Parathyroid adenoma (tissue), 2 donors: ENCODE results near the gene CCDC183.

Experiments
- H2AFZ ChIP-seq: fragments of 300-600 bp; sonication (generic); one replicate; pipeline ENCODE4 v1.7.0; 2017; ENCODE audit warnings: antibody characterized with exemption, mild to moderate bottlenecking
- H3K27ac ChIP-seq: fragments of 300-600 bp; sonication (generic); one replicate; pipeline ENCODE4 v1.7.0; 2017
- H3K27me3 ChIP-seq: fragments of 300-600 bp; sonication (generic); one replicate; pipeline ENCODE4 v1.7.0; 2017; ENCODE audit warnings: low read length; ENCODE audit not compliant: control insufficient read depth, insufficient read depth
- H3K36me3 ChIP-seq: fragments of 300-600 bp; sonication (generic); one replicate; pipeline ENCODE4 v1.7.0; 2017; ENCODE audit warnings: low read length; ENCODE audit not compliant: control insufficient read depth, insufficient read depth
- H3K4me1 ChIP-seq: fragments of 300-600 bp; sonication (generic); one replicate; pipeline ENCODE4 v1.7.0; 2017; ENCODE audit warnings: control low read depth
- H3K4me2 ChIP-seq: fragments of 300-600 bp; sonication (generic); one replicate; pipeline ENCODE4 v1.7.0; 2017; ENCODE audit warnings: low read length
- H3K4me3 ChIP-seq: fragments of 300-600 bp; sonication (generic); one replicate; pipeline ENCODE4 v1.7.0; 2017; ENCODE audit warnings: low read depth, low read length
- H3K79me2 ChIP-seq: fragments of 300-600 bp; sonication (generic); one replicate; pipeline ENCODE4 v1.7.0; 2017; ENCODE audit warnings: control low read depth
- H3K9ac ChIP-seq: fragments of 300-600 bp; sonication (generic); one replicate; pipeline ENCODE4 v1.7.0; 2017; ENCODE audit warnings: mild to moderate bottlenecking
- H3K9me3 ChIP-seq: fragments of 300-600 bp; sonication (generic); one replicate; pipeline ENCODE4 v1.7.0; 2017; ENCODE audit warnings: low read length; ENCODE audit not compliant: control insufficient read depth
- CTCF ChIP-seq: fragments of 300-600 bp; sonication (generic); IDR thresholded peaks from one replicate; pipeline ENCODE4 v1.7.0; 2017; ENCODE audit warnings: antibody characterized with exemption, mild to moderate bottlenecking
- donor health status: primary hyperparathyroidism.

Gene CCDC183

GRCh38 chr9:136826188-136826541, 30.0 kb downstream of the CCDC183 start:
- Histone ChIP-seq H2AFZ (no peak overlapping the region), H3K79me2 (no peaks in the 10 kb centered on the region), H3K36me3 (no peaks in the 10 kb centered on the region), H3K9ac (no peak overlapping the region), H3K4me1 (no peaks in the 10 kb centered on the region), H3K27me3 (no peaks in the 10 kb centered on the region), H3K4me3 (no peak overlapping the region), H3K27ac (no peak overlapping the region), H3K4me2 (no peak overlapping the region), H3K9me3 (no peaks in the 10 kb centered on the region)
- no peak for TF ChIP-seq CTCF

DNA sequence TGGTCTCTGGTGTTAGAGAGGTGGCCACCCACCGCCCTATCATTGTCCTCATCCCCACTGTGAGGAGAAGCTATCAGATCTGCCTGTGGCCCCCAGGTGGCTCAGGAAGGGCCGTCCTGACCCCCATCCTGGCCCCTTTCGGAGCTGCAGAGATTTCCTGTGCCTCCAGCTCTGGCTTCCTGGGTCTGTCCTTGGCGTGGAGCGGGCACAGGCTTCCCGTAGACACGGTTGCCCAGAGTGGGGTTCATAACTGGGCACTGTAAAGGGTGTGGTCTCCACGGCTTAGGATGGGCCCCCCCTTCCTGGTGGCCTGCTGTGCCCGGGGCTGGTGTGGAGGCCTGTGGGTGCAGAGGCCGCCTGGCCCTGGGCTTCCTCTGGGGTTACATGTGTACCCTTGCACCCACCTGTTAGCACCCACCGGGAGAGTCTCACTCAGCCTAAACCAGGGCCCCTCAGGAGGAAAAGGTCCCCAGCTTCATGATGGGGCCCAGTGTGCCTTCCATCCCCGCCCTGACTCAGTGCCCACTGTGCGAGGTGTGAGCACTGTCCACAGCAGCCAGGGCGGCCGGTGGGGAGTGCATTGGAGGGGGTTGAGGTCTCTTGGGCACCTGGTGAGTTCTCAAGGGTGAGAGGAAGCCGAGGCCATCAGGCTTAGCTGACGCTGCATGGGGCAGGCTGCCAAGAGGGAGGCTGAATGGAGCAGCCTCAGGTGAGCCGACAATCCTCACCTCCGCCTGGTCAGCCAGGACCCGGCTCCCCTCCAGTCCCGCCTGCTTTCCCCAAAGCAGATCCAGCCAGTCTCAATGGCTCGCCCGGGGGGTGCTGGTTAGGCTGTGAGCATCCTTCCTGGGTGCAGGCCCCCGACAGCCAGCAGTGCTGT, 30.8 kb downstream of the CCDC183 start:
- no peak overlapping the region for H3K4me3 ChIP-seq
- H3K27me3 ChIP-seq = no peaks in the 10 kb centered on the region
- no peak for TF ChIP-seq CTCF
- H3K4me1 ChIP-seq = no peaks in the 10 kb centered on the region
- no peaks in the 10 kb centered on the region for H3K9me3 ChIP-seq
- no peaks in the 10 kb centered on the region for H3K36me3 ChIP-seq
- no peak overlapping the region for H2AFZ ChIP-seq
- H3K79me2 ChIP-seq = no peaks in the 10 kb centered on the region
- no peak overlapping the region for H3K4me2 ChIP-seq
- no peak overlapping the region for H3K27ac ChIP-seq
- no peak overlapping the region for H3K9ac ChIP-seq

GRCh38 chr9:136827794-136828473, 31.8 kb downstream of the CCDC183 start:
- H3K9ac ChIP-seq = no peak overlapping the region
- H3K36me3 ChIP-seq = no peaks in the 10 kb centered on the region
- H3K9me3 ChIP-seq = no peaks in the 10 kb centered on the region
- no peak overlapping the region for H3K27ac ChIP-seq
- no peaks in the 10 kb centered on the region for H3K27me3 ChIP-seq
- no peak for TF ChIP-seq CTCF
- no peak overlapping the region for H3K4me2 ChIP-seq
- H2AFZ ChIP-seq = no peak overlapping the region
- H3K4me3 ChIP-seq = no peak overlapping the region
- no peaks in the 10 kb centered on the region for H3K79me2 ChIP-seq
- H3K4me1 ChIP-seq = no peaks in the 10 kb centered on the region

- Histone ChIP-seq H3K4me2 (no peak overlapping the region), H3K36me3 (no peaks in the 10 kb centered on the region), H3K27me3 (no peaks in the 10 kb centered on the region), H3K9ac (no peak overlapping the region), H3K79me2 (no peaks in the 10 kb centered on the region), H2AFZ (no peak overlapping the region), H3K9me3 (no peaks in the 10 kb centered on the region), H3K4me1 (no peaks in the 10 kb centered on the region), H3K27ac (no peak overlapping the region), H3K4me3 (no peak overlapping the region)
- TF ChIP-seq CTCF = no peak
Observed at GRCh38 chr9:136828474-136829140, 32.5 kb downstream of the CCDC183 start.
